Stimulated activated naive CD8-positive, alpha-beta T cell treated with anti-CD3 and anti-CD28 coated beads, Interleukin-15, amount 100 ng/mL, for 72 hours (primary cell): ENCODE results near the gene SMIM11.
"Not testable (repeated sequence)": the region's sequence is repeated elsewhere in the genome, so short reads cannot be mapped to it uniquely, and the experiment has no call there.

Experiments
- ATAC-seq: fragments of 150-1000 bp; cut with Tn5 transposase; 2 replicates; pipeline ENCODE4 v1.10.0; 2021; ENCODE audit warnings: mild to moderate bottlenecking, moderate library complexity
- DNase-seq, 2 donors: peaks; one replicate each; pipeline ENCODE4 v3.0.0; 2021 to 2022
- H3K27ac Mint-ChIP-seq, 2 donors: one replicate each; pipeline ENCODE4 v1.8.0; 2022; ENCODE audit warnings: mild to moderate bottlenecking in 2 of 2, mixed read lengths in 2 of 2, moderate library complexity in 2 of 2
- H3K27me3 Mint-ChIP-seq: one replicate; pipeline ENCODE4 v1.8.0; 2022; ENCODE audit warnings: mixed read lengths
- H3K4me1 Mint-ChIP-seq: one replicate; pipeline ENCODE4 v1.8.0; 2022; ENCODE audit warnings: mild to moderate bottlenecking, mixed read lengths
- H3K4me3 Mint-ChIP-seq, 2 donors: one replicate each; pipeline ENCODE4 v1.8.0; 2022; ENCODE audit warnings: mild to moderate bottlenecking in 2 of 2, mixed read lengths in 2 of 2, moderate library complexity in 1 of 2
- H3K9me3 Mint-ChIP-seq, 2 donors: one replicate each; pipeline ENCODE4 v1.8.0; 2022; ENCODE audit warnings: mixed read lengths in 2 of 2

The SMIM11 gene

GRCh38 chr21:34367320-34367935 is 7.9 kb upstream of the SMIM11 start:
- DNase-seq (peak; percentile 15 to 27), ATAC-seq (peak; percentile 72)
- peaks cover 21% of the 10 kb centered on the region for H3K27me3 Mint-ChIP-seq
- H3K27ac Mint-ChIP-seq: no peak overlapping the region
- H3K4me3 Mint-ChIP-seq: no peak overlapping the region
- no peaks in the 10 kb centered on the region for H3K9me3 Mint-ChIP-seq
- peaks cover under 1% of the 10 kb centered on the region for H3K4me1 Mint-ChIP-seq

DNA sequence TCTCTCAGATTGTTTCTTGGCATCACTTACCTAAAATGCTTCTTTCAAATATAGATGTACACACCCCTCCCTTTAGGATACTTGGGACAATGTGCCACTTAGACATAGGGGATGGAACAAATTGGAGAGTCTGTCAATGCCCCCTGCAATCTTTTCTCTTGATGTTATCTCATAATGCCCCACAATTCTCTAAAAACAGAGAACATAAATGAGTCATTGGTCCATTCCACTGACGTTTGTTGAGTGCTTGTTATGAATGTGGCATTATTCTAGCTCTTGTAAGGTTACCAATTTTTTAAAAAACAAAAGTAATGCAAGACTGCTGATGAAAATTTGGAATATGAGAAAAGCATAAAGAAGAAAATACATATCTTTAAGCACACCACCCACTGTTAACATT is 5.6 kb upstream of the SMIM11 start:
- peaks cover 21% of the 10 kb centered on the region for H3K27me3 Mint-ChIP-seq
- DNase-seq (no peak), ATAC-seq (no peak)
- no peak overlapping the region for H3K4me3 Mint-ChIP-seq
- no peak overlapping the region for H3K27ac Mint-ChIP-seq
- no peaks in the 10 kb centered on the region for H3K9me3 Mint-ChIP-seq
- no peaks in the 10 kb centered on the region for H3K4me1 Mint-ChIP-seq

DNA sequence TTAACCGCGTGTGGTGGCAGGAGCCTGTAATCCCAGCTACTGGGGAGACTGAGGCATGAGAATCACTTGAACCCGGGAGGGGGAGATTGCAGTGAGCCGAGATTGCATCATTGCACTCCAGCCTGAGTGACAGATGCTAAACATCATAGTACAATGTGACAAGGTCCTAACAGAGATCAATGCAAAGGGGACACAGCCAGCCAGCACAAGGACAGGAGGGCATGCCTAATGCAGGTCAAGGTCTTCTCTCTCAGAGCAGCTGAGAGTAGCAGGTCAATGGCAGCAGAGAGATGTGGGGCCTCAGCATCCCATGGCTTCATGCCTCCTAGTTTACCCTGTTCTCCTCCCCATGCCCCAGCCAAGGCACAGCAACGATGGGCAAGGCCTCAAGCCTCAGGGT is 3.0 kb upstream of the SMIM11 start:
- Mint-ChIP-seq H3K27ac (no peak overlapping the region), H3K4me1 (no peaks in the 10 kb centered on the region), H3K9me3 (no peaks in the 10 kb centered on the region), H3K27me3 (peaks cover 21% of the 10 kb centered on the region), H3K4me3 (no peak overlapping the region)
- ATAC-seq: no peak
- DNase-seq: no peak

DNA sequence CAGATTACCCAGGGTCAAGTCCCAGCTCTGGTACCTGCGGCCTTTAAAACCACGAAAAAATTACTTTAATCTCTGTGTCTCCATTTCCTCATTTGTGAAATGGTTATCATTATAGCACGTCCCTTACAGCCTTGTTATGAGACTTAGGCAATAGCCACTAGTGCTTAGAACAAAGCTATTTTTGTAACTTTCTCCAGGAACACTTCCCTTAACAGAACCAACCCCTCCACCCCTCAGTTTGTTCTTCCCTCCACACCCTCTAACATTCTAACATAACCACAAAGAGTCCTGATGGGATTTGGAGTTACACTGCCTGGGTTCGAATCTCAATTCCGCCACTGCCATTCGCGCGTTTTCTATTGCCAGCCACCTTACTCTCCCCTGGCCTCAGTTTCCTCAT is 845 bp upstream of the SMIM11 start:
- not testable (repeated sequence) for H3K4me1 Mint-ChIP-seq, H3K4me3 Mint-ChIP-seq, H3K27me3 Mint-ChIP-seq, H3K27ac Mint-ChIP-seq, ATAC-seq, DNase-seq, H3K9me3 Mint-ChIP-seq

GRCh38 chr21:34375619-34375972 is 289 bp downstream of the SMIM11 start:
- not testable (repeated sequence) for H3K27ac Mint-ChIP-seq, DNase-seq, H3K9me3 Mint-ChIP-seq, H3K4me1 Mint-ChIP-seq, H3K27me3 Mint-ChIP-seq, H3K4me3 Mint-ChIP-seq
- peak; percentile 94 for ATAC-seq

DNA sequence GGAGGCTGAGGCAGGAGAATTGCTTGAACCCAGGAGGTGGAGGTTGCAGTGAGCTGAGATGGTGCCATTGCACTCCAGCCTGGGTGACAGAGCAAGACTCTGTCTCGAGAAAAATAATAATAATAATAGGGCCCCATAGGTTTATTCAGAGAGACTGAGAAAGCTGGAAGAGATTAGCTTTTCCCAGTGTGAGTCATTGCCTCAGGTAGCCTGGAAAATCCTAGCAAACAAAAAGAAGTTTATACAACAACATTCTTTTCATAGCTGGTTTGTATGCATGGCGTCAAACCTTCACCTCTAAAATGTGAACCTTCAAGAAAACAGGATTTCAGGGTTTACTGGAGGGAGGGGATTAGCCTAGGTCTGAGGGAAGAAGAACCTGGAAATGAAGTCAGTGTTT is 7.8 kb downstream of the SMIM11 start:
- H3K27ac Mint-ChIP-seq, ATAC-seq, DNase-seq, H3K9me3 Mint-ChIP-seq, H3K4me1 Mint-ChIP-seq, H3K4me3 Mint-ChIP-seq, H3K27me3 Mint-ChIP-seq: not testable (repeated sequence)

- H3K27ac Mint-ChIP-seq, H3K4me1 Mint-ChIP-seq, DNase-seq, H3K27me3 Mint-ChIP-seq, H3K9me3 Mint-ChIP-seq, H3K4me3 Mint-ChIP-seq: not testable (repeated sequence)
- ATAC-seq: peak; percentile 91
Measured at GRCh38 chr21:34383724-34384415, 8.6 kb downstream of the SMIM11 start.

- not testable (repeated sequence) for H3K4me1 Mint-ChIP-seq, H3K27ac Mint-ChIP-seq, H3K9me3 Mint-ChIP-seq, DNase-seq, ATAC-seq, H3K27me3 Mint-ChIP-seq, H3K4me3 Mint-ChIP-seq
Measured at GRCh38 chr21:34400522-34400921, 25.2 kb downstream of the SMIM11 start.

DNA sequence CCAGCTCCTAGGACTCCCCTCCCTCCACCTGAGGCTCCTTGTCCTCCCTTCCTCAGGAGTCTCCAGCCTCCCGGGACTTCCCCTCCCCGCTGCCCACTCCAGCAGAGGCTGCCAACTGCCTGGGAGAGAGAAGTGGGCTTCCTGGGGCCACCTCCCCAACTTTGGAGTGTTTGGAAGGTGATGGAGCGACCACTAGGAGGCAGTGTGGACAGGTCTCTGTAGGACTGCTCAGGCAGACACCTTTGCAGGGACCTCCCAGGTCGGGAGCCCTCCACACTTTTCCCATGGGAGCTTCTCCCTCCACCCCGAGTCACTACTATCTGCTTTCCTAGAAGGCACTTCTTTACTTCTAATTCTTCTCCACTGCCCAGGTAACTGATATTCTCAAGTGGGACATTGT is 29.4 kb downstream of the SMIM11 start:
- H3K27me3 Mint-ChIP-seq, ATAC-seq, H3K4me1 Mint-ChIP-seq, DNase-seq, H3K27ac Mint-ChIP-seq, H3K4me3 Mint-ChIP-seq, H3K9me3 Mint-ChIP-seq: not testable (repeated sequence)

GRCh38 chr21:34405686-34406085 is 30.4 kb downstream of the SMIM11 start:
- H3K4me3 Mint-ChIP-seq, H3K27ac Mint-ChIP-seq, H3K9me3 Mint-ChIP-seq, H3K4me1 Mint-ChIP-seq, DNase-seq, H3K27me3 Mint-ChIP-seq, ATAC-seq: not testable (repeated sequence)

DNA sequence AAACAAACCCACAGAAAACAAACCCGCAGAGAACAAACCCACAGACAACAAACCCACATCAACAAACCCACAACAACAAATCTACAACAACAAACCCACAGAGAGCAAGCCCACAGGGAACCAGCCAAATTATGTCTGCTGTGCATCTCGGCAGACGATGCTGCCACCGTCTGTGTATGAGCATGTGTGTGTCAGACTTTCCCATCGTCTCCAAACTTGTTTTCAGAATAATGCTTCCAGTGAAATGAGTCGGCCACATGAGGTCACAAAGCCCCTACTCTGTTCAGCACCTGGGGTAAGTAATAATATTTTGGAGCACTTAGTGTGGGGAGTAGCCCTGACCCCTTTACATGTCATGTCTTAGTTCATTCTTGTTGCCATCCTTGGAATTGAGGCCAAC is 30.8 kb downstream of the SMIM11 start:
- H3K27ac Mint-ChIP-seq, H3K9me3 Mint-ChIP-seq, H3K27me3 Mint-ChIP-seq, DNase-seq, H3K4me3 Mint-ChIP-seq, H3K4me1 Mint-ChIP-seq: not testable (repeated sequence)
- ATAC-seq: peak; percentile 35

- not testable (repeated sequence) for ATAC-seq, H3K9me3 Mint-ChIP-seq, H3K4me3 Mint-ChIP-seq, H3K4me1 Mint-ChIP-seq, DNase-seq, H3K27me3 Mint-ChIP-seq, H3K27ac Mint-ChIP-seq
Measured at GRCh38 chr21:34406676-34407075, 31.4 kb downstream of the SMIM11 start.

DNA sequence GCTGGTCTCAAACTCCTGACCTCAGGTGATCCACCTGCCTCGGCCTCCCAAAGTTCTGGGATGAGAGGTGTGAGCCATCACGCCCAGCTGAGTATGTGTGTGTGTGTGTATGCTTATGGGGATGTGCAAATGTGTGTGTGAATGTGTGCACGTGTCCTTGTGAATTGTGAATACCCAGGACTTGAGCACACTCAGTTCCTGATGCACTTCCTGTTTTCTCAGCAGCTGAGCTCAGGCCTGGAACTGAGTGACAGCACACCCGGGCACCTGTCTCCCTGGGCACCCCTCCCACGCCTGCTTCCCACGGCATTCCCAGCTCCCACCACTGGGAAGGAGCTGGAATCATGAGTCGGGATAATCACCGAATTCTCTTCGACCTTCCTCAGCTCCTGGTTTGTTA is 32.0 kb downstream of the SMIM11 start:
- not testable (repeated sequence) for DNase-seq, H3K27ac Mint-ChIP-seq, H3K9me3 Mint-ChIP-seq, H3K4me1 Mint-ChIP-seq, H3K4me3 Mint-ChIP-seq, ATAC-seq, H3K27me3 Mint-ChIP-seq

GRCh38 chr21:34417448-34418077 is 42.3 kb downstream of the SMIM11 start:
- not testable (repeated sequence) for H3K27ac Mint-ChIP-seq, H3K4me3 Mint-ChIP-seq, H3K4me1 Mint-ChIP-seq, H3K9me3 Mint-ChIP-seq, H3K27me3 Mint-ChIP-seq, DNase-seq
- ATAC-seq: peak; percentile 98

- not testable (repeated sequence) for H3K4me1 Mint-ChIP-seq, ATAC-seq, DNase-seq, H3K27ac Mint-ChIP-seq, H3K27me3 Mint-ChIP-seq, H3K4me3 Mint-ChIP-seq, H3K9me3 Mint-ChIP-seq
Measured at GRCh38 chr21:34423805-34424204, 48.5 kb downstream of the SMIM11 start, which contains the start of gene SMIM34. TSS of gene SMIM34 (minus strand) at chr21:34423951. CDS start at chr21:34423839, 112 bp downstream.

GRCh38 chr21:34427339-34427738 is 52.0 kb downstream of the SMIM11 start:
- not testable (repeated sequence) for H3K4me1 Mint-ChIP-seq, DNase-seq, H3K4me3 Mint-ChIP-seq, H3K27me3 Mint-ChIP-seq, ATAC-seq, H3K9me3 Mint-ChIP-seq, H3K27ac Mint-ChIP-seq
